Inflammatory macrophage treated with lipopolysaccharide for 1 hour (primary cell): Measurements from ENCODE around the gene ADCY10.
A peak's percentile ranks its signal among the peaks of the same experiment; 100 is the strongest.

Source experiments
- DNase-seq, 2 donors: peaks; one replicate each; pipeline ENCODE4 v3.0.0-alpha.2; 2020 to 2022

The ADCY10 gene

DNA sequence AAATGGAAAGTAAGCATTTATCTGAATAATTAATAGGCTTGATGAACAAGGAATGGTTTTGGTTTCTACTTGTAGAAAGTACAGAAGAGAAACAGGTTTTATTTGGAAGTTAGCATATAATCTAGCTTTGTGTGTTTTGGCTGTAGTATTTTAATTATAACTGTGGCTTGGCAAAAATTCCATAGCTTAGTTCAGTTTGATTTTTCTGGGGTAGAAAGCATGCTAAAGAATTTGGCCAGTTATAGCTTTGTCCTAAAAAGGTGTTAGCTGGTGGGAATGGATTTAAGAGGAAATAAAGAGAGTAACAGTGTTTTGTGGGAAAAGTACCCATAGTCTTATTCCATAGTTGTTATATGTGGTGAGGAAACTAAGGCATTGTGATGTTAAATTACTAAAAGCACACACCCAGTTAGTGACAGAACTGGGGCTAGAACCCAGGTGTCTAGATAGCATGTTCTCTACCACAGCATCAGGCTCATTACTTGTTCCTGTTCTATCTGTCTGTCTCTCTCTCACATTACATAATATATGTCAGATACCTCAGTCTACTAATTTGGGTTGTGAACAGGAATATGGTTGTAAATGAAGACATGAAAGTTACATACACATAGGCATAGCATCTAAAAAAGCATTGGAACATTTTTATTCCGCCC is 137.2 kb downstream of the ADCY10 start:
- DNase-seq, result no peak

GRCh38 chr1:167776151-167776550 is 137.8 kb downstream of the ADCY10 start:
- DNase-seq, result no peak

DNA sequence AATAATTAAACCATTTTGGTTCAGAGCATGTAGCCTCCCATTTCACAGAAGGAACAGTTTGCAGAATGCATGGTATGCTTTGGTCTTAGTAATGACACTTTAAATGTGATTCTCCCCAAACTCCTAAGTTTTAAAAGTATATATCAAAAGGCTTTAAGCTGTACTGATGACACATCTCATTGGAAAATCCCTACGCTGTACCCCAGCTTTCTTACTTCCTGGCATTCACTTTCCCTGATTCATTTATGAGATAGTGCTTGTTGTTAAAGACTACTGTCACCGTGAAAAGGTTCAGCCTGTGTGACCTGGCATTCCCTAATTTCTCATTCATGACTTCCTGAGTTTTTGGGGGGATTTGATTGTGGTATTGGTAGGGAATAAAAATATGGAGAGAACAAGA is 138.8 kb downstream of the ADCY10 start:
- DNase-seq, result peak in 1 of 2 donors; percentile 23

- DNase-seq, result no peak
These were observed 139.2 kb downstream of the ADCY10 start for GRCh38 chr1:167774710-167775109.

- DNase-seq, result no peak
These were observed 140.4 kb downstream of the ADCY10 start for GRCh38 chr1:167773516-167773915.

DNA sequence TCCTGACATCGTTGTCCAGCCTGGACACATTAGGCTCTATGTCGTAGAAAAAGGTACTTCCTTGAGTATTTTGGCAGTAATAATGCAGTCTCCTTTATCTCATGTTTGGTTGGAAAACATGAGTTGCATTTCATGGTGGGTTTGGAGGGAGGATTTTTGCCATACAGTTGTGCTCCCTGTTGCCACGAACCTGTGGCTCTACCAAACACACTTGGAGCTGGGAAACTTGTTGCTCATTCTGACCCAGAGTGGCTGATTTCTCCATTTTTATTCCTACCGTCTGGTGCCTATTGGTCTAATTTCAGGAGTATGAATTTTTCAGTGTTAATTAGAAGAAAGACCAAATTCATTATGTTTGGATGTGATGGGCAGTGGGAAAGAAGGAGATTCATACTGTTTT is 141.5 kb downstream of the ADCY10 start:
- DNase-seq, result no peak

DNA sequence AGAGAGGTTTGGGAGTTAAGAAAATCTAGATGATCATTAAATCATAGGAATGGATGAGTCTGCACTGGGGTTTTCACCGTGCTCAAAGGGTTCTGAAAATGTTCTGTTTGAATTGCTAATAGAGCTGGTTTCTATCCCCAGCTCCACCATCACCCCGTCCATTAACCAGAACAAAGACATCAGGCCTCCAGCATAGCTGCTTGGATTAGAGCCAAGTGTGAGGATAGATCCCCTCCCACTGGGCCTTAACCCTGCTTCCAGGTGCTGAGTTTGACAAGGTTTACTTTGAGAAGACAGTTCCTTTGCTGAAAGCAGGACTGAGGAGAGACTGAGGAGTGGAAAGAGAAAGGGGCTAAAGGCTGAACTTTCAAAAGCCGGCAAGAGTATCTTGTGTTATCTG is 143.8 kb downstream of the ADCY10 start:
- DNase-seq, result no peak

DNA sequence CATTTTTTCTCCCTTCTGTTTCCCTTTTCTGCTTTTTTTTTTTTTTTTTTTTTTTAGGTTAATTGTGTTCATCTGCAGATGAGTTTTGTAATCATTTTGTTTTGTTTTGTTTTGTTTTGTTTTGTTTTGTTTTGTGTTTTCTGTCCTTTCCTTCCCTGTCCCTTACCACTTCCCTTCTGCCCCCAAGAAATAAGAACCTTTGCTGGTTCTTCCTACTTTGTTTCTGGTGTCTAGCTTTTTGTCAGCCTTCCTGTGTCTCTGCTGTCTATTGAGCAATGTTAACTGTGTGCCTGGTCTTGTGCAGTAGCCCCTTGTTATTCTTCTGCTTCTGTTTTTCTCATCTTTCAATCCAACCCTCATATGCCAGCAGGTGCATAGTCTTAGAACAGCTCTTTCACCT is 146.2 kb downstream of the ADCY10 start:
- peak in 1 of 2 donors; percentile 18 for DNase-seq

DNA sequence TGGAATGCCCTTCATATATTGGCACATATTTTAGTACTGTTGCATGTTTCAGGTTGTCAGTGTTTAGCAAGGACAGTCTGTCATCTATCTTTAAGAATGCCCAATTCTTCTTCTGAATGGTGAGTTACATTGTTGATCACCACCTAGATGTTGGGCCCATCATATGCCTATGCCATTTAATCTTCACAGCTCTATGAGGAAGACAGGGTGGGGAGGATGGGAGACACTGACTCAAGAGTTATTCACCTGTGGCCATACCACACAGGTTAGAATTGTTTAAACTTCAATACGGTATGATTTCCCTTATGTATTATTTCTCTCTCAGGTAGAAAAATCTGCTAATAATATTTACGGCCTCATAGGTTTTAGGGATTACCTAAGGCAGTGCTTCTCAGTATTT is 147.4 kb downstream of the ADCY10 start:
- no peak for DNase-seq

GRCh38 chr1:167765496-167765895 is 148.4 kb downstream of the ADCY10 start:
- DNase-seq, result no peak

DNA sequence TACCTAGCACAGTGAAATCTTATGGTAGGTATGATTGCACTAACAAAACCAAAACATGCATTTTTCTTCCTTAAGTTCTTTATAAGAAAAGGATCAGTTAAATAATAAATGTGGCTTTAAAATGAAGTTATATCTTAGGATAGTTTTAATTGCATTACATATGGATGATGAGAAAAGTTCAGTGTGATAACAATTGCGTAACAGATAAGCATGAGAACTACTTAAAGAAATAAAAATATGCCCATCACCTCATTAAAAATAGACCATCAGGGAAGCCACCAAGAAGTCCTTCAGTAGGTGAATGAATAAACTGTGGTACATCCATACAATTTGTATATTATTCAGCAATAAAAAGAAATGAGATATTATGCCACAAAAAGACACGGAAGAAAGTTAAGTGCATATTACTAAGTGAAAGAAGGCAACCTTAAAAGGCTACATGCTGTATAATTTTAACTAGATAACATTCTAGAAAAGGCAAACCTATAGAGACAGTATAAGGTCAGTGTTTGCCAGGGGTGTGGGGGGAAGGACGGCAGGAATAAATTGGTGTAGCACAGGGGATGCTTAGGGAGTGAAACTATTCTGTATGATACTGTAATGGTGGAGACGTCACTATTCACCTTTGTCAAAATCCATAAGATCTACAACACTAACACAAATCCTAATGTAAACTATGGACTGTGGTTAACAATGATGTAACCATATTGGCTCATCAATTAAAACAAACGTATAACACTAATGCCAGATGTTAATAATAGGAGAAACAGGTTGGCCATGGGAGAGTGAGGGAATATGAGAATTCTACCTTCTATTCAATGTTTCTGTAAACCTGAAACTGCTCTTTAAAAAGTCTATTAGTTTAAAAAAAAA is 149.2 kb downstream of the ADCY10 start:
- DNase-seq, result no peak

- DNase-seq, result peak in 1 of 2 donors; percentile 20
These were observed 150.3 kb downstream of the ADCY10 start for GRCh38 chr1:167763525-167764220.

DNA sequence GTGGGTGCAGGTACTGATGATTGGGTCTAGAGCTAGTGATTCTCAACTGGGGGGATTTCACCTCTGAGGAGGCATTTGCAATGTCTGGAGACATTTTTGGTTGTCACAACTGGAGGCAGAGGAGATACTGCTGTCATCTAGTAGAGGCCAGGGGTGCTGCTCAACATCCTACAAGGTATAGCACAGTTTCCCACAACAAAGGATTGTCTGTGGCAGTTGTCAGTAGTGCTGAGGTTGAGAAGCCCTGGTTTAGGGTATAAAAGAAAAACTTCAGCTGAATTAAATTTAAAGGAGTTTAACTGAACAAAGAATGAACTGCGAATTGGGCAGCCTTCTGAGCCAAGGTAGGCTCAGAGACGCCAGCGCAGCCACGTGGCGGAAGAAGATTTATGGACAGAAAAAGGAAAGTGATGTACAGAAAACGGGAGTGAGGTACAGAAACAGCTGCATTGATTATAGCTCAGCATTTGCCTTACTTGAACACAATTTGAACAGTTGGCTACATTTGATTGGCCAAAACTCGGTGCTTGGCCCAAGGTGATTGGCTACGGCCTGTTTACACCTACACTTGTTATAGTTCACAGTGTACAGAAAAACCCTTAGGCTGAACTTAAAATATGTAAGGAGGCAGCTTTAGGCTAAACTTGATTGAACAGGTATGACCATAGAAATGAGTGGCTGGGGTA is 151.7 kb downstream of the ADCY10 start:
- DNase-seq, result no peak

- DNase-seq, result peak; percentile 46 to 47
These were observed 152.5 kb downstream of the ADCY10 start for GRCh38 chr1:167761400-167761799.
